Endothelial cell of umbilical vein (primary cell): Measurements from ENCODE around the gene ATP6AP2. TPM values are rescaled to one million over a fixed set of nuclear protein-coding genes. Genes with fewer than 3 reads are reported as not detected.
"Not testable (repeated sequence)": the region's sequence is repeated elsewhere in the genome, so short reads cannot be mapped to it uniquely, and the experiment has no call there.

Experiments
- BruUV-seq: library from RNA; stranded (reverse); fragments of 400-500 nt; replicated peaks from 2 replicates; lab custom pipeline; 2021; lab: Mats Ljungman, UMichigan
- CTCF ChIA-PET: fragments of 300-600, 350-600 bp; sonication (Branson Sonifier 250); formaldehyde crosslinking; loops from one replicate; lab custom pipeline; 2021; ENCODE audit warnings: antibody characterized with exemption, inconsistent platforms; lab: Charles Lee
- POLR2A ChIA-PET: fragments of 300-600, 350-600 bp; sonication (Branson Sonifier 250); formaldehyde crosslinking; loops from one replicate; lab custom pipeline; 2021; ENCODE audit warnings: antibody characterized with exemption, inconsistent platforms; lab: Charles Lee
- DNase-seq: peaks from one replicate; pipeline ENCODE4 v3.0.0-alpha.2; 2011; ENCODE audit warnings: low read depth, low spot score
- FAIRE-seq: peaks from 2 replicates; lab custom pipeline; 2011; peaks lifted over from hg19 to GRCh38; lab: Jason Lieb, UNC
- H2AFZ ChIP-seq: 2 replicates; pipeline ENCODE4 v1.6.0; 2012; ENCODE audit warnings: low read depth, low read length, control low read depth, inconsistent platforms
- H3K27ac ChIP-seq: 2 replicates; pipeline ENCODE4 v1.5.1; 2011; ENCODE audit warnings: low read depth, mild to moderate bottlenecking, control low read depth, low read length, moderate library complexity; ENCODE audit not compliant: insufficient read depth
- H3K27me3 ChIP-seq, 2 experiments: 2 replicates each; pipeline versions ENCODE4 v1.6.0 to v1.6.1; 2011; ENCODE audit warnings: low read length in 2 of 2, mixed read lengths in 1 of 2; ENCODE audit not compliant: control insufficient read depth in 2 of 2, insufficient read depth in 2 of 2
- H3K36me3 ChIP-seq, 2 experiments: 2 replicates in 1 of 2; 3 replicates in 1 of 2; pipeline ENCODE4 v1.5.1; 2011; ENCODE audit warnings: low read length in 2 of 2, mild to moderate bottlenecking in 1 of 2, moderate library complexity in 1 of 2; ENCODE audit not compliant: control insufficient read depth in 2 of 2, insufficient read depth in 2 of 2; ENCODE audit errors: extremely low read depth in 1 of 2
- H3K4me1 ChIP-seq: 3 replicates; pipeline ENCODE4 v1.5.1; 2011; ENCODE audit warnings: mild to moderate bottlenecking, low read length; ENCODE audit not compliant: control insufficient read depth, insufficient read depth; ENCODE audit errors: extremely low read depth
- H3K4me2 ChIP-seq: 2 replicates; pipeline ENCODE4 v1.6.1; 2011; ENCODE audit warnings: low read length, control low read depth, mixed read lengths; ENCODE audit not compliant: insufficient read depth
- H3K4me3 ChIP-seq, 3 experiments: fragments of 200-600 bp in 1 of 3; sonication (generic), shearing (Covaris generic) in 1 of 3; replicated peaks in 1 of 3; 2 replicates each; pipeline ENCODE4 v1.5.1; 2011 to 2016; ENCODE audit warnings: control low read depth in 3 of 3, low read length in 3 of 3, mild to moderate bottlenecking in 2 of 3, inconsistent platforms in 1 of 3, low read depth in 1 of 3, moderate library complexity in 1 of 3; ENCODE audit not compliant: insufficient read depth in 1 of 3
- H3K79me2 ChIP-seq: 2 replicates; pipeline ENCODE4 v1.6.0; 2012; ENCODE audit warnings: low read length, inconsistent platforms; ENCODE audit not compliant: control insufficient read depth, insufficient read depth
- H3K9ac ChIP-seq: replicated peaks from 2 replicates; pipeline ENCODE3; 2011; ENCODE audit warnings: low read length, control low read depth; ENCODE audit not compliant: insufficient read depth; ENCODE audit errors: extremely low read depth
- H3K9me1 ChIP-seq: replicated peaks from 3 replicates; pipeline ENCODE4 v1.6.0; 2011; ENCODE audit warnings: mild to moderate bottlenecking, low read length; ENCODE audit not compliant: control insufficient read depth, insufficient read depth; ENCODE audit errors: extremely low read depth
- H3K9me3 ChIP-seq: replicated peaks from 2 replicates; pipeline ENCODE4 v1.5.1; 2012; ENCODE audit warnings: low read length, inconsistent platforms; ENCODE audit not compliant: control insufficient read depth, insufficient read depth
- H4K20me1 ChIP-seq: replicated peaks from 2 replicates; pipeline ENCODE3; 2011; ENCODE audit warnings: mild to moderate bottlenecking, low read length; ENCODE audit not compliant: control insufficient read depth, insufficient read depth; ENCODE audit errors: extremely low read depth
- CTCF ChIP-seq, 2 donors: IDR thresholded peaks; 1 replicate in 1 of 2; 2 replicates in 1 of 2; pipeline ENCODE4 v1.5.1; 2011; ENCODE audit warnings: low read length in 2 of 2, mild to moderate bottlenecking in 2 of 2, moderate library complexity in 2 of 2, control low read depth in 1 of 2, inconsistent platforms in 1 of 2, low read depth in 1 of 2; ENCODE audit not compliant: insufficient read depth in 1 of 2; ENCODE audit errors: extremely low read depth in 1 of 2
- EZH2 ChIP-seq: IDR thresholded peaks from 2 replicates; pipeline ENCODE4 v1.6.1; 2012; ENCODE audit warnings: borderline replicate concordance, low read depth, mild to moderate bottlenecking, moderate library complexity, low read length, inconsistent platforms; ENCODE audit not compliant: severe bottlenecking
- GATA2 ChIP-seq: IDR thresholded peaks from 2 replicates; pipeline ENCODE4 v1.7.0; 2011; ENCODE audit warnings: low read depth, mild to moderate bottlenecking, moderate library complexity, mixed read lengths, low read length; ENCODE audit not compliant: insufficient read length, insufficient read depth
- JUN ChIP-seq: IDR thresholded peaks from 2 replicates; pipeline ENCODE4 v1.6.1; 2011; ENCODE audit warnings: borderline replicate concordance, low read depth; ENCODE audit not compliant: insufficient read length, insufficient read depth
- MYC ChIP-seq: IDR thresholded peaks from one replicate; pipeline ENCODE4 v1.6.1; 2011; ENCODE audit warnings: mild to moderate bottlenecking, low read depth, low read length
- POLR2A ChIP-seq: IDR thresholded peaks from 2 replicates; pipeline ENCODE4 v1.6.1; 2012; ENCODE audit warnings: low read depth, mild to moderate bottlenecking, control low read depth, low read length
- POLR2AphosphoS5 ChIP-seq: IDR thresholded peaks from 2 replicates; pipeline ENCODE4 v1.6.1; 2012; ENCODE audit warnings: low read depth, mild to moderate bottlenecking, control low read depth, low read length, moderate library complexity; ENCODE audit not compliant: insufficient read depth
- dilution Hi-C: fragments of 300-500 bp; cut with MboI; formaldehyde crosslinking; loops from one replicate; pipeline ENCODE4 v1.15.0; 2019; ENCODE audit warnings: low sequenced_read_pairs; ENCODE audit not compliant: extremely low pct_ligation_motif_present
- intact Hi-C: fragments of 100-400 bp; cut with micrococcal nuclease; formaldehyde crosslinking; loops from one replicate; pipeline ENCODE4 v1.10.0; 2022
- polyA plus RNA-seq, 4 experiments: library from polyadenylated mRNA; depleted of rRNA in 3 of 4; stranded (reverse) in 3 of 4; unstranded in 1 of 4; fragments of >200 nt; gene quantifications; 2 replicates each; pipeline versions ENCODE4 v1.2.1 to v1.2.3, GENCODE V29; 2011 to 2012; ENCODE audit warnings: missing spikeins in 1 of 4
- total RNA-seq: library from RNA; stranded (reverse); gene quantifications from 2 replicates; pipeline ENCODE4 v1.2.3, GENCODE V29; 2021
- TF ChIP-seq, protein P1 (sequence below): IDR thresholded peaks from 2 replicates; pipeline ENCODE4 v1.6.1; 2011; ENCODE audit not compliant: insufficient read depth, insufficient read length

Gene ATP6AP2
- total and polyA plus RNA-seq, 2 donors (not counting 3 experiments of a cell fraction or from before 2014, with no cell fraction given) = 84.6 to 95.9 TPM

DNA sequence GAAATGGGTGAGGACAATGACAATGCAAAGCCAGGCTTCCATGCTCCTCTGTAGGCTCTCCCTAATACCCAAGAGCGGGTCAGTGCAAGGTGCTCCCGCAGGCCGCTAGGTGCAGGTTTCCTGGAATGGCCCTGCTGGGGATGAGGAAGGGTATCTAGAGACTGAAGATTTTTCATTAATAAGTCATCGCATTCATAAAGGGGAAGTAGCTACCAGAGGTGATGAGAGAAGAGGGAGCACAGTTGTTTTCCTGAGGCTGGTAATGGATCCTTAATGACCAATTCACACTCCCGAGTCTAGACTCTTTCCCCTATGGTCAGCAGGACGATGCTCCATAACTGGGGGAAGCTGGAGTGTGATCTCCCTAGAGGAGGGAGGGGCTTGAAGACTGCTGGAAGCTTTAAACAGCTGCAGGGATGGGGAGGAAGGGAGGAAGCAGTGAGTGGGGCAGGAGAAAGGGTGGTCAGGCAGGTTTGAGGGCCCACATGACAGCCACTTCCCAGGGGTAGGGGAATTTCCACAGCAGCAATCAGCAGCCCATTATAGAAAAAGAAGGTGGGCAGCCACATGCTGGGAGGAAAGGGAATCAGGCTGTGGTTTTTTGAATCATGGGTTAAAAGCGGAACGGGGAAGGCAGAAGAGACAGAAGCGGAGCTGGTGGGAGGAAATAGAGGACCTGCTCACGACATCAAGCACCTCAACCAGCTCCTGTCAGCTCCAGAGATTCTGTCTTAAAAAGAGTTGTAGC lies 10.2 kb upstream of the ATP6AP2 start:
- no peak overlapping the region for H3K27ac ChIP-seq
- no peak for TF ChIP-seq GATA2
- TF ChIP-seq MYC = no peak
- no peak for TF ChIP-seq CTCF (IDR thresholded peaks at IDR 0.05; ENCODE audit: extremely low read depth in 1 of 2, insufficient read depth in 1 of 2, low read depth in 1 of 2, low read length in 2 of 2)
- TF ChIP-seq, protein P1, sequence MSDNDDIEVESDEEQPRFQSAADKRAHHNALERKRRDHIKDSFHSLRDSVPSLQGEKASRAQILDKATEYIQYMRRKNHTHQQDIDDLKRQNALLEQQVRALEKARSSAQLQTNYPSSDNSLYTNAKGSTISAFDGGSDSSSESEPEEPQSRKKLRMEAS = no peak
- no peak for TF ChIP-seq EZH2
- TF ChIP-seq JUN = no peak
- TF ChIP-seq POLR2AphosphoS5 = no peak
- no peak for TF ChIP-seq POLR2A
- H3K4me2 ChIP-seq = no peak overlapping the region
- H4K20me1 ChIP-seq = no peaks in the 10 kb centered on the region
- no peaks in the 10 kb centered on the region for H3K79me2 ChIP-seq
- no peak overlapping the region for H3K9ac ChIP-seq
- H3K36me3 ChIP-seq = no peaks in the 10 kb centered on the region
- H3K4me3 ChIP-seq = no peak overlapping the region
- dilution Hi-C loops (no loop called here), intact Hi-C loops (no loop called here)
- ChIA-PET POLR2A (no interaction called here), CTCF (interaction anchor here (1.4 kb wide), 1 partner anchor 26 kb away, joined by 7 read pairs; no protein-coding TSS in a partner anchor)
- no peaks in the 10 kb centered on the region for H3K9me3 ChIP-seq
- FAIRE-seq (no peak), DNase-seq (no peak)
- no TSS peak for BruUV-seq
- no peak overlapping the region for H2AFZ ChIP-seq
- no peaks in the 10 kb centered on the region for H3K9me1 ChIP-seq
- H3K4me1 ChIP-seq = no peaks in the 10 kb centered on the region
- no peaks in the 10 kb centered on the region for H3K27me3 ChIP-seq

DNA sequence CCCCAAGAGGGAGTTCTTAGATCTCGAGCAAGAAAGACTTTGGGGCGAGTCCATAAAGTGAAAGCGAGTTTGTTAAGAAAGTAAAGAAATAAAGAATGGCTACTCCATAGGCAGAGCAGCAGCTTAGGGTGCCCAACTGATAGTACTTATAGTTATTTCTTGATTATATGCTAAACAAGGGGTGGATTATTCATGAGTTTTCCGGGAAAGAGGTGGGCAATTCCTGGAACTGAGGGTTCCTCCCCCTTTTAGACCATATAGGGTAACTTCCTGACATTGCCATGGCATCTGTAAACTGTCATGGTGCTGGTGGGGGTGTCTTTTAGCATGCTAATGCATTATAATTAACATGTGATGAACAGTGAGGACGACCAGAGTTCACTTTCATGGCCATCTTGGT lies 9.6 kb upstream of the ATP6AP2 start:
- H3K9ac ChIP-seq, H3K9me1 ChIP-seq, POLR2A ChIA-PET, H3K4me3 ChIP-seq, FAIRE-seq, H4K20me1 ChIP-seq, BruUV-seq, H3K4me1 ChIP-seq, dilution Hi-C loops, H3K27ac ChIP-seq, H3K79me2 ChIP-seq, CTCF ChIA-PET, H3K27me3 ChIP-seq, H3K4me2 ChIP-seq, H2AFZ ChIP-seq, intact Hi-C loops, H3K9me3 ChIP-seq, H3K36me3 ChIP-seq, DNase-seq: not testable (repeated sequence)
